H1 (cell line): Measurements from ENCODE around the gene CLDN7.

ENCODE experiments used
- ATF3 ChIP-seq: IDR thresholded peaks from 2 replicates; pipeline ENCODE4 v1.6.1; 2011; ENCODE audit warnings: low read depth, mild to moderate bottlenecking, low read length; ENCODE audit not compliant: insufficient read depth
- BCL11A ChIP-seq, 2 experiments: IDR thresholded peaks; one replicate each; pipeline ENCODE4 v1.6.1; 2011; ENCODE audit warnings: low read depth in 2 of 2, low read length in 2 of 2, mild to moderate bottlenecking in 2 of 2
- CTCF ChIP-seq, 3 experiments: IDR thresholded peaks; 1 replicate in 2 of 3; 2 replicates in 1 of 3; pipeline versions ENCODE4 v1.5.1 to v1.6.1; 2011; ENCODE audit warnings: low read length in 3 of 3, mild to moderate bottlenecking in 3 of 3, inconsistent platforms in 2 of 3, low read depth in 1 of 3, moderate library complexity in 1 of 3; ENCODE audit not compliant: insufficient read depth in 1 of 3; ENCODE audit errors: control extremely low read depth in 1 of 3
- HDAC6 ChIP-seq: IDR thresholded peaks from one replicate; pipeline ENCODE4 v1.7.1; 2012; ENCODE audit warnings: low read depth, mild to moderate bottlenecking, inconsistent platforms, low read length, moderate library complexity
- NRF1 ChIP-seq: IDR thresholded peaks from 2 replicates; pipeline ENCODE4 v1.6.1; 2011; ENCODE audit warnings: mild to moderate bottlenecking, low read depth, low read length, improper control_type of control experiment
- POLR2A ChIP-seq, 2 experiments: IDR thresholded peaks; 1 replicate in 1 of 2; 2 replicates in 1 of 2; pipeline ENCODE4 v1.6.1; 2011; ENCODE audit warnings: low read depth in 2 of 2, low read length in 2 of 2, mild to moderate bottlenecking in 2 of 2; ENCODE audit errors: control extremely low read depth in 1 of 2
- POLR2AphosphoS5 ChIP-seq: IDR thresholded peaks from 2 replicates; pipeline ENCODE4 v1.6.1; 2011; ENCODE audit warnings: low read depth, low read length
- RFX5 ChIP-seq: IDR thresholded peaks from 2 replicates; pipeline ENCODE4 v1.6.1; 2011; ENCODE audit warnings: low read depth, low read length, improper control_type of control experiment, borderline replicate concordance
- SP1 ChIP-seq: IDR thresholded peaks from 2 replicates; pipeline ENCODE4 v1.6.1; 2011; ENCODE audit warnings: low read depth, low read length
- SP4 ChIP-seq: IDR thresholded peaks from 2 replicates; pipeline ENCODE4 v1.6.1; 2012; ENCODE audit warnings: low read length, inconsistent platforms
- SUZ12 ChIP-seq: fragments of 200-600 bp; sonication (generic); IDR thresholded peaks from 2 replicates; pipeline ENCODE4 v1.6.1; 2012; ENCODE audit warnings: mild to moderate bottlenecking, inconsistent platforms, low read length, moderate library complexity, mixed read lengths
- TCF12 ChIP-seq: IDR thresholded peaks from 2 replicates; pipeline ENCODE4 v1.6.1; 2011; ENCODE audit warnings: low read depth, mild to moderate bottlenecking, low read length

- TF ChIP-seq NRF1 (no peak), SUZ12 (no peak), CTCF (IDR thresholded peaks at IDR 0.05; ENCODE audit: control extremely low read depth in 1 of 3, insufficient read depth in 1 of 3, low read depth in 1 of 3, low read length in 3 of 3) (no peak), HDAC6 (no peak), RFX5 (no peak), POLR2A (IDR thresholded peaks at IDR 0.05; ENCODE audit: control extremely low read depth in 1 of 2, low read depth in 2 of 2, low read length in 2 of 2) (peak; percentile 50 to 66), BCL11A (IDR thresholded peaks at IDR 0.05; ENCODE audit: low read depth in 2 of 2, low read length in 2 of 2) (no peak), SP1 (peak; percentile 47; the same call in 1 of the 2 replicates), ATF3 (no peak), SP4 (no peak), POLR2AphosphoS5 (peak; percentile 16; the same call in 1 of the 2 replicates), TCF12 (no peak)
Measured at GRCh38 chr17:7308625-7309433, 46.6 kb upstream of the CLDN7 start.
